GM18505 (cell line): Measurements from ENCODE around the gene UBP1.

Experiments
- ATAC-seq: cut with Tn5 transposase; IDR thresholded peaks from one replicate; pipeline ENCODE4 v1.9.1; 2021; ENCODE audit not compliant: unreplicated experiment
- POLR2A ChIP-seq: IDR thresholded peaks from 4 replicates; pipeline ENCODE4 v1.6.1; 2011; ENCODE audit warnings: borderline replicate concordance; ENCODE audit not compliant: insufficient read depth, insufficient read length; ENCODE audit errors: extremely low read depth

UBP1 gene

DNA sequence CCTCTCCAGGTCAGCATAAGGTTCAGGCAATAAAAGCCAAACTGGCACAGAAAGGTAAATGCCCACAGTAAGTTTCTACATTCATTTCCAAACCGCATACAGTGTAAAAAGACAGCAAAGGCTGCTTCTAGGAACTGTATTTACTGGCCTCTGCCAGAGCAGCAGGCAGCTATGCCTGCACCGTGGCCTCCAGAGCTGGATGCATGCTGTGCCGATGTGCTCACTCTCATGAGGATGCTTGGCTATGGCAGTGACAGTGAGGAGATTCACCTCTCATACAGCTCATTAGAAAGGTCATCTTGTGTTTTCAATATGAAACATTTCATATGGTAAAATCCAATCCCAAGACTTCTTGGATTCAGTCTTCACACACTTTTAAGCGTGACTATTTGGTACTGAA, 50.3 kb downstream of the UBP1 start:
- no peak for ATAC-seq
- no peak for TF ChIP-seq POLR2A

DNA sequence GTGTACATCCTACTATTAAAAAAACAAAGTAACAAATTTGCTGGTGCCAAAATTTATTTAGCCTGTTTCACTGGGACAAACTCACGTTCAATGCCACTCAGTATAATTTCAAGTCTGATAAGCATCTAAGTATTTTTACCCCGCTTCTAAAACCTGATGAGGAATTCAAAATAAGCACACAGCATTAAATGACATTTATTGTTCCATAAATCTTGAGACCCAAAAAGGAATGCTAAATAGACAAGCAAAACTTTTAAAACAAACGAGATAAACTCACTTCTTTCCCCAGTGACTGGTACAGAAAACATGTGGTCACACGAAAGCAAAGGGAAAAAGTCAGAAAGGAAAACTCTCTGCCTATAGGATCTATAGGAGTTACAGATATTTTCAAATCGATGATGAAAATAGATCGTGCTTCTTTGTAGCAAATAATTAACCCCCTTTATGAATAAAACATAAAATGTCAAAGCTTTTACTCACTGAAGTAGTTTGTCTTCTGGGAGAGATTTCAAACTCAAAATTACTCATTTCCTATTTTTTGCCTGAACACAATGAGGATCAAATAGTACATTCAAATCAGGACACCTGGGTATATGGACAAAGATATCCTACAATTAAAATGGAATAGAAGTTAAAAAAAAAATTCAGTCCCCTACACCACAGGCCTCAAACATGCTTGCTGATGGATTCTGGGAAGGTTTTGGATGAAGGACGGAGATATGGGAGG, 51.7 kb downstream of the UBP1 start:
- TF ChIP-seq POLR2A: no peak
- ATAC-seq: no peak

DNA sequence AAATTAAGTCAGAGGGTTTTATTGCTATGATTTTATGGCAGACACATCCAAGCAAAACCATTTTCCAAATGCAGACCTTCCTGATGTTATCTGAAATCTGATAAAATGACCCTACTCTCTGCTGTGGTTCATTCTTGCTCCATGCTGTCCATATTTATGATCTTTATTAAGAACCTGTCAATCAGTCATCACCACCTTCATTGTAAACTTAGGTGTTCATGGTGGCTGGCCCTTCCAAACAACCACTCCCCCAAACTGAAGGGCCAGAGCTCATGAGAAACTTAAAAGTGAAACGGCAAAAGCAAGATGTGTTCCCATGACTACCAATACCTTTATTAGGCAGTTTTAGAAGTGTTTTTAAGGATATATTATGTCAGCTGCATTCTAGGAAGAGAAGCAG, 53.6 kb downstream of the UBP1 start:
- no peak for ATAC-seq
- TF ChIP-seq POLR2A: no peak

DNA sequence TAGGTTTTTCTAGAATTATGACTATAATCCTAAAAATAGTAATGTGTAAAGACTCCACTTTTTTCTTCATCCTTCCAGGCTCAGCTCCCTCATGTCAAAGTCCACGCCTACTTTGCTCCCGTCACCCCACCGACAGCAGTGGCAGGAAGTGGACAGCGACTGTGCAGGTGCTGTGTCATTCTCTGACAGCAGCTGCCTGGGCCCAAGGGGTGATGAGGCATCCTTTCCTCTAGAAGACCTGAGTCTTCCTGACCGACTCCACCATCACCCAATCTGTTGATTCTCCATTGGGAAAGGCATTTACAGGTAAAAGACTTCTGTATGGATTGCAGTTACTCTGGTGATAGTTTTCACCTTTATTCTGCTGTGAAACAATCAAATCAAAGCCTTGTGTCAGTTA, 54.8 kb downstream of the UBP1 start:
- TF ChIP-seq POLR2A: no peak
- no peak for ATAC-seq

DNA sequence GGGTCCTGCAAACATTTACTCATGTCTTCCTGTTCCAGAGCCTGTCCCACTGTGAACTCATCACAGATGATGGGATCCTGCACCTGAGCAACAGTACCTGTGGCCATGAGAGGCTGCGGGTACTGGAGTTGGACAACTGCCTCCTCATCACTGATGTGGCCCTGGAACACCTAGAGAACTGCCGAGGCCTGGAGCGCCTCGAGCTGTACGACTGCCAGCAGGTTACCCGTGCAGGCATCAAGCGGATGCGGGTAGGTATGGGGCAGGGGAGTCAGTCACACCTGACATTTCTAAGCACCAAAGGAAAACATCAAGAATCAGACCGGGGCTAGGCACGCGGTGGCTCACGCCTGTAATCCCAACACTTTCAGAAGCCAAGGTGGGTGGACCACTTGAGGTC, 56.3 kb downstream of the UBP1 start:
- no peak for TF ChIP-seq POLR2A
- ATAC-seq: no peak

DNA sequence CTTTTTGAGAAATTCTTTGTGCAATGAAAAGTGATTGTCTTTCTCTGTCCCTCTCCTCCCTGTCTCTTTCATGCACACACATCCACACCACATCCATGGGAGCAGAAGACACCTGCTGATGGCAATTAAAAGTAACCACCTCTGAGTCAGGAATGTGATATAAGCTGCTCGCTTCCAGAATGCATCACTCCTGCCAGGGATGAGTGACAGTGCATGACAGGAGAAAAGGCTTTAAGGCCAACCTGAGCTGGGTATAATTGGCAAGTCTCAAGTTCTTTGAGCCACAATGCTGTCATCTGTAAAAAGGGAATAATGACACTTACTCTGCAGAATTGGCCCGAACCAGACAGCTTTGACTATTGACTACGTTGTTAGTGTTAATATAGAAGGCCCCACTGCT, 59.6 kb downstream of the UBP1 start:
- no peak for TF ChIP-seq POLR2A
- no peak for ATAC-seq

DNA sequence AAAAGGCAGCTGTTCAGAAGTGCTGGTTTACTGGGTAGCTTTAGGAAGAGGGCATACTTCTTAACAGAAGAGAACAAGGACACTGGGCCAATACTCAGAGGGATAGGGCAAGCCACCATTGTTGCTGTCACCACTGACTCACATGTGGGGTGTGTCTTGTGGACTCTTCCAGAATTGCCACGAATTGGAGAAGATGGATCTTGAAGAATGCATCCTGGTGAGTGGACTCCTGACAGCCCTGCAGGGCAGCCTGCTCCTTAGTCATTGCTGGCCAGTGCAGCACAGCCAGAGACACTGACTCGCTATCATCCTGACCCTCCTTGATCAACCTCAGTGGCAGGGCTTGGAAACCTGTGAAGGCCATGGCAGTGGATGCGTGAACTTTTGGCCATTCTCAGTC, 62.3 kb downstream of the UBP1 start:
- no peak for ATAC-seq
- no peak for TF ChIP-seq POLR2A

DNA sequence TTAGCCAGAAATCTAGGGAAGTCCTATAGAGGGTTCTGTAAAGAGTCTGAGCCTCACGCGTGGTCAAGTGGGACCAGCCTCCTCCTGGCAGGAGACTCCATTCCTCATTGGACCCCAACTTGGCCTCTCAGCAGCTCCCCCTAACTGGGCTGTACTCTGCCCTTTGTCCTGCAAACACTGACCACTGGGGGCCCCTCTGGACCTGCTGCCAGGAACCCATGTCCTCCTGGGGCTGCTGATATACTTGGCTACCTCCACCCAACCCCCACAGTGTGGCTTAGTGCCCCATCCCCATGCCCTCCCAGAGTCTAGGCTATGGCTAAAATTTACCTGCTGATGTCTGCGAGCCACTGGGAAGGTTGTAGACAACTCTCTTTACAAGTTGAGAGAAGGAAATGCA, 62.7 kb downstream of the UBP1 start:
- TF ChIP-seq POLR2A: no peak
- ATAC-seq: no peak

DNA sequence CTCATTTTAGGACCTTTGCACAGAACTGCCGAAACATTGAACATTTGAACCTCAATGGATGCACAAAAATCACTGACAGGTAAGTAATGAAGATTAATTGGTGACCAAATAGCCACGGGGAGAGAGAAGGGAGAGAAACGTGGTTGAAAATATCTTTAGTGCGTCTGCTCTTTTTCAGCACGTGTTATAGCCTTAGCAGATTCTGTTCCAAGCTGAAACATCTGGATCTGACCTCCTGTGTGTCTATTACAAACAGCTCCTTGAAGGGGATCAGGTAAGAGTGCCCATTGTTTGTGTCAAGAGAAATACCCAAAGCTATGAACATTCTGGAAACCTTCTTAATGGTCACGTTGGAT, 67.1 kb downstream of the UBP1 start:
- TF ChIP-seq POLR2A: no peak

DNA sequence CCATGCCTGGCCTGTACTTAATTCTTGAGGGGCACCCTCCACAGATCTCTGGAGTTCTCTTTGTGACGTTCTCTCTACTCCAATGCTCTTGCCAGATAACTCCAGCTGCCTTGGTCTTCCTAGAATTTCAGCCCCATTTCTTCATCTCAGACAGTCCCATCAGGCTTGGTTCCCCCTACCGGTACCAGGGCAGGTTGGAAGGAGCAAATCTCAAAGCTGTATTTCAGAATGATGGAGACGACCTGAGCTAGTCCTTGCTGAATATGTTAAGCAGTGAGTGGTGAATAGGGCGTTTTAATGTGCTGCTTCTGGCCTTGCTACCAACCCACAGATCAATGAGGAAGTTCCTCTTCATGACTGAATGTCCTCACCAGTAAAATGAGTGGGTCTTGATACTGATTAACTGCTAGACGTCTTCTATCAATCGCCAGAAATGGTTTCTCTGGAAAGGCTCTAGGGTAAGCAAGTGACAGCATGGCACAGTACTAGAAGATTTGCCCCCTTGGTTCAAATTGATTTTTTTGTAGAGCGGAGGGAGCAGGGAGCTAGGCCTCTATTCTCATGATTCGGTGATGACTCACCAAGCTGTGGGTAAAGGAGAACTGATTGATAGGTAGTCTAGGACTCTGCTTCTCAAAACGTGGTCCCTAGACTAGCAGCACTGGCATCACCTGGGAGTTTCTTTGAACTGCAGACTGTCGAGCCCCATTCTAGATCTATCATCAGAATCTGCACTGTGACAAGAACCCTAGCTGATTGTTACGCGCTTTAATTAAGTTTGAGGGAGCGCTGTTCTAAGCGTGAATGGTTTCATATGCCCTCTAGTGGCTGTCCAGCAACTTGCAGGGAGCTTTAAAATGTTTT, 67.8 kb downstream of the UBP1 start:
- TF ChIP-seq POLR2A: no peak
- peak; percentile 54 for ATAC-seq

More for the DNA sequence above, 67.1 kb downstream of the UBP1 start:
- ATAC-seq: no peak

DNA sequence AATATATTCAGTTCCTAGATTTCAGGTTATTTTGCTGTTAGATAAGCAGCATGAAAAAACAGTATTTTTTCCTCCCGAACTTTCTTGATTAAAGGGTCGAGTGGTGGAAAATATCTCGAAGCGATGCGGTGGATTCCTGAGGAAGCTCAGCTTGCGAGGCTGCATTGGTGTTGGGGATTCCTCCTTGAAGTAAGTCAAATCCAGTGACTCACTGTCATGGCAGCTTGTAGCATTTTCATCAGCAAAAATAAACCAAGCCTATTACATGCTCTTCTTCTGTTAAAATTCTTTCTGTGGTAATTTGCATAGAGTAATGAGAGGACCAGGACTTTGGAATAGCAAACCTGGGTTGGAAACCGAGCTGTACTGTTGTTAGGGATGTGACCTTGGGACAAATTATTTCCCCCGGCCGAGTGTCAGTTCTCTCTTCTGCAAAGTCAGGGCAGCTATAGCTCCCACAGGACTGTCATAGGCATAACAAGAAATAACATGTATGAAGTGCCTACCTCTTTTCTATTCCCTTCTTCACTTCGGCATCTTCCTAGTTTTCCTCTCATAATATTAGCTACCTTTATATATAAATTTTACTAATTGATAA, 75.6 kb downstream of the UBP1 start:
- ATAC-seq: no peak
- no peak for TF ChIP-seq POLR2A

DNA sequence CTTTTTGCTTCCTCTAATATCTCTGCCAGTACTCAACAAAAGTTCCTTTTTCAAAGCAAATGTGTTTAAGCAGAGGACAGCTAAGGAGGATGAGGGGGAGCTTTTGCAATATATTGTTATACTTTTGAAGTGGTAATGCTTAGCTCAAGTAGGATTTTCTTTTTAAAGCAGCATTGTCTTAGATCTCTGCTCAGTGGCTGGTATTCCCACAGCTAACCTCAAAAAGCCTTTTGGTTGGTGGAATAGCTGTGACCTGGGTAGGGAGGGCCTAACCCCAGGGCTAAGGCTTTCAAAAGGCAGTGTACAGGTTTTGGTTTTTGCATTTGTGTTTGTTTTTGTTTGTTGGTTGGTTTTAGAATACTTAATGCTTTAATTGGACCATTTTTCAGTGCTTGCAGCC, 76.1 kb downstream of the UBP1 start:
- TF ChIP-seq POLR2A: no peak
- no peak for ATAC-seq

DNA sequence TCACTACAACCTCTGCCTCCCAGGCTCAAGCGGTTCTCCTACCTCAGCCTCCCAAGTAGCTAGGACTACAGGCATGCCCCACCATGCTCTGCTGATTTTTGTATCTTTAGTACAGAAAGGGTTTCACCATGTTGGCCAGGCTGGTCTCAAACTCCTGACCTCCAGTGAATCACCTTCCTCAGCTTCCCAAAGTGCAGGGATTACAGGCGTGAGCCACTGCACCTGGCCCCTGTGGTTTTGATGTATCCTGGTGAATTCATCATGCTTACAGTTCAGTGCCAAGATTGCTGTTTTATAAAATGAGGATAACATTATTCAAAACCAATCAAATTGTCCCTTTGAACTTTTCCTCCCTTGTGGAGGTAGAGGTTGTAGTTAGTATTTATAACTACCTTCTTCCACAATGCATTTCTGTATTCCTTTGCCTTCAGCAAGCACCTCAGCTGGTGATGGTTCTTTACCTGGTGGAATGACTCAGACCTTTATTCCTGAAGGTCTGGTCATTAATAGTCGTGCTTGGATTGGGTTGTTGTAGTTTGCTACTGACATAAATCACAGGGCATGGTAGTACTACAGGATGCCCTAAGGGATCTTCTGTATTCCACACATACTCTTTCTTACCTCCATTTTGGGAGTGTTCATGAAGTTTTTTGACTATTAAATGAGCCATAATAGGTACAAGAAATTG, 76.9 kb downstream of the UBP1 start:
- ATAC-seq: no peak
- no peak for TF ChIP-seq POLR2A

DNA sequence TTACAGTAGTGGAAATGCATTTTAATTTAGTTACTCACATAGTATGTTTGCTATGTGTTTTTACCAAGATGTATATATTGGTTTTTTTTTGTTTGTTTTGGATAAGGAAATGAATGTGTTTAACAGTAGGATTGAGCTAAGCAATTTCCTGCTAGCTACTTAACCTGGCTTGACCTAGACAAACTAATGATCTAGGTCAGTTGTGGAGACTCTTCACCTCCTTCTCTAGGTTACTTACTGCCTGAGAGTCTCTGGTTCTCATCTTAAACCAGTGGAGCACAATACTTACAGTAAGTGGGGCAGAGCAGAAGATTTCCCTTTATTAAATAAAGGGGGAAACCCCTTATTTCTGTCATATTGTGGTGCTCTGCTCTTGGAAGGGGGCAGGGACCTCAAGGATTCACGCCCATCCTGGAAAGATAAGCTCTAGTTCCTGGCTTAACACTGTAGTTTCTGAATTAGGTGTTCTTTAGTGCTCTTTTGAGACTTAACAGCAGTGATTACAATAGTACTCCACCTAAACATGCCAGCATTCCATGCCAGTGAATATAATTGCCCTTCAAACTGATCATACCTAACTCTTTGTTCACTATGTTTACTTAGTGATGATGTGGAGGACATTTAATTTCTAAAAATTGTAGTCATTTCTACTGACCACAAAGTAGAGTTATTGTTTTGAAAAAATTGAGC, 79.9 kb downstream of the UBP1 start:
- ATAC-seq: no peak

More for the DNA sequence above, 79.9 kb downstream of the UBP1 start:
- TF ChIP-seq POLR2A: no peak
